GM19438 (cell line): ENCODE measurements around the gene GRID1.

Experiments
- ATAC-seq: cut with Tn5 transposase; IDR thresholded peaks from one replicate; pipeline ENCODE4 v1.9.1; 2021; ENCODE audit warnings: low read depth; ENCODE audit not compliant: unreplicated experiment

Gene GRID1

DNA sequence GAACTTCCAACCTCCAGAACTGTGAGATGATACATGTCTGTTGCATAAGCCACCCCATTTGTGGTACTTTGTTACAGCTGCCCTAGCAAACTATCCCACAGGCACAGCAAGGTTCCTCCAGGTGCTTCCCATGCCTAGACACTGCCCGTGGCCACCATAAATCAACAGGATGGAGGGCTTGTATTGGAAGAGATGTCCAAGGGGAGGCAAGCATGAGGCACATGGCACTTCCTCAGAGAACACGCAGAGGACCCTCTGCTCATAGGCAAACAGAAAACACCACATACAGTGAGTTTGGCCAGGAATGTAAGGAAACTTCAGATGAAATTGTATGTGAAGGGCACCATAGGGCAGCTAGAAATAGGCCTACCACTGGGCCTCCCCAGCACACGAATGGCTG lies 291.1 kb downstream of the GRID1 start:
- no peak for ATAC-seq

GRCh38 chr10:86074294-86074693 lies 292.3 kb downstream of the GRID1 start:
- no peak for ATAC-seq

DNA sequence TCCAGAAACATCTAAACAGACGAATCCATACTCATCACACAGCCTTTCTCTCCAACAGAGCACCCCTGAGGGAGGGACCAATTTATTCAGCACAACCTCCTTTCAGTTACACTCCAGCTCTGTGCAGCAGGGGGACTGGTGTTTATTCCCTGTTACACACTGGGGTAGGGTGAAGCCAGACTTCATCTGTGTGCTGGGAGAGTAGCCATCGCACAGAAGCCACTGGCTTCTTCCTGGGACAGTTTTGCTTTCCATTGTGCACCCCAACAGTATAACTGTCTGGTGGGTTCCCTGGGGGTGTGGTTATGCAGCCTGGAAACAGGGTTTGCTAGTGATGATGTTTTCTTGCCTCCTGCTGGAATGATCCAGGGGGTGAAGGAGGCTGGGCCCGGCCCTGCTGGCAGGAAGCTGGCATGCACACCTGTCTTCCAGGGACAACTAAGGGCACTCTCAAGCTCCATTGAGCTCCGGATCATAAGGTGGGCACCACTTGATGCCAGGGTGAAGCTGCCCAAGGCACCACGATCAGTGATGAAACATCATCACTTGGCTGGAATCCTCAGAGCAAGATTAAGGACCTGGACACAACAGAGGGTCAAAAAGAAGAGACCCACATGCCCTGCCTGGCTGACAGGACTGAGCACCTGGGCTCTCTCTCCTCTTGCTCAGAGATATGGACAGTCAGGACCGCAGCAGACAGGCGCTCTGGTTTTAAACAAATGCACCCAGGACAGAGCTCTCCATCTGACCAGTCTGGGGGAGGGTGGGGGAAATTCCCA lies 293.2 kb downstream of the GRID1 start:
- ATAC-seq: no peak

GRCh38 chr10:86072413-86072812 lies 294.2 kb downstream of the GRID1 start:
- ATAC-seq: no peak

GRCh38 chr10:86071758-86072157 lies 294.8 kb downstream of the GRID1 start:
- ATAC-seq: no peak

DNA sequence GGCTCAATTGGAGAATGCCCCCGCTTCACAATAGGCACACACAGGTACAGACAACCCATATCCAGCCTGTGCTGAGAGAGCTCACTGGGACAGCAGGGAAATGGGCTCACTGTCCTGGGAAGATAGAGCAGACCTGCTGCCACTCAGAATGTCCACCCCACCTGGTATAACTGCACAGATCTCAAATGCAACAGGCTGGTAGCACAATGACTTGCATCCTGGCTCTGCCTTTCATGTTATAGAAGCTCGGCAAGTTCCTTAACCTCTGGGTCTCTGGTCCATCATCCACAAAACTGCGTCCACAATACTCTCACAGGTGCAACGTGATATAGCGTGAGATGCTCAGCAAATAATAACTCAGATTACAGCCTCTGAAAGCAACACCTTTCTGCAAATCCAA lies 295.4 kb downstream of the GRID1 start:
- no peak for ATAC-seq

DNA sequence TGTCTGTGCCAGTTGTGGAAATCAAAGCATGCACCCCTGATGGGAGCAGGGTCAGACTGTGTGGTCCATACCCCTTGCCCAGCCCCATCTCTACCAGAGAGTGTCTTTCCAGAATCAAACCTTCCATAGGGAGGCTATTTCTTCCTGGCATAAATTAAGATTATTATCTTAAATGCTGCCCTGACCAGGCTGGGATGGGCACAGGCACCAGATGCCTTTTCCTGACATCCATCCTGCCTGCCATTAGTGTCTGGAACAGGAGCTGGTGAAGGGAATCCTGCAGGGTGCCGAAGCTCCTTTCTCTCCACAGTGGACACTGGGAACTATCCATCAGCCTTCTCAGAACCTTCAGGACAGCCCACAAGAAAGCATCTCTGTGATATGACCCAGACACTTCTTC lies 296.3 kb downstream of the GRID1 start:
- no peak for ATAC-seq

GRCh38 chr10:86068231-86069054 lies 298.2 kb downstream of the GRID1 start:
- no peak for ATAC-seq

DNA sequence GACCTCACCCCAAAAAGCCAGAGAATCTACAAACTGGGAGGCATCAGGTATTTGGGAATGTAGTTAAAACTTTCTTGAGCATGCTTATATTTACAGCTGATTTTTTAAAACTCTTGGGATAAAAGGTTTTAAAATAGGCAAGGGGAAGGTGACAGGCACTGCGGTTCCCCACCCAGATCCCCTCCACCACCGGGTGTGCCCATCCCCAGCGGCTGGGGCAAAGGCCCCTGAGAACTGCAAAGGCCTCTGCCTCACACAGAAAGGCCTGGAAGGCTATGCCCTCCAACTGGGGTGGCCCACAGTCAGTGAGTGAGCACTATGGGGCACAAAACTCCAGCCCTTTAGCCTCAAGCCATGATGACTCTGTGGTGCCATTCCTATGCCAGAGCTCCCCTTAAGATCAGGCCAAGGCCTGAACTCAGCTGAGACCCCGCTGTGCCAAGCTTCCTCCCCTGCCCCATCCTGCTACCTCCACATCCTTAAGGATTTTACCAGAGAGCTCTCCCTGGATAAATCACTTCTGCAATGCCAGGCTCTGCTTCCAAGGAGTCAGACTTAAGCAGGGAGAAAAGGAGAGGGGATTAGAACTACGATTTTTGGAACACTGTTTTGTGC lies 299.1 kb downstream of the GRID1 start:
- ATAC-seq: no peak

- no peak for ATAC-seq
Observed at GRCh38 chr10:86066696-86067095, 299.9 kb downstream of the GRID1 start.

GRCh38 chr10:86065711-86066251 lies 300.8 kb downstream of the GRID1 start:
- ATAC-seq: no peak

GRCh38 chr10:86064931-86065662 lies 301.5 kb downstream of the GRID1 start:
- no peak for ATAC-seq

DNA sequence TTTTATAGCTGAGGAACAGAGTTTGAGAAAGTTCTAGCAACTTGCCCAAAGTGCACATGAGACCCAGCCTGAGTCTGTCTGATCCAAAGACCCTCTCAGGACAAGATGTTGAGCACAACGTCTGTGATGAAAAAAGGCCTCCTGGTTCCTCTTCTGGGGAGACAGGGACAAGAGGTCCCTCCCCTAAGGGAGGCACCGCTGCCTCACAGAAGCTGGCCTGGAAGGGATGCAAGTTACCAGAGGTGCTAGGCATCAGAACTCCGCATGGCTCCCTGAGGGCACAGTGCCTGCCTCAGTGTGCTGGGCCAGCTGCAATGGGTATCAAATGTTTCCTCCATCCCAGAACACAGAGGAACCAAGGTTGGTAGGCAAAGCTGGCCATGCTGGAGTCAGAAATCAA lies 302.4 kb downstream of the GRID1 start:
- no peak for ATAC-seq

DNA sequence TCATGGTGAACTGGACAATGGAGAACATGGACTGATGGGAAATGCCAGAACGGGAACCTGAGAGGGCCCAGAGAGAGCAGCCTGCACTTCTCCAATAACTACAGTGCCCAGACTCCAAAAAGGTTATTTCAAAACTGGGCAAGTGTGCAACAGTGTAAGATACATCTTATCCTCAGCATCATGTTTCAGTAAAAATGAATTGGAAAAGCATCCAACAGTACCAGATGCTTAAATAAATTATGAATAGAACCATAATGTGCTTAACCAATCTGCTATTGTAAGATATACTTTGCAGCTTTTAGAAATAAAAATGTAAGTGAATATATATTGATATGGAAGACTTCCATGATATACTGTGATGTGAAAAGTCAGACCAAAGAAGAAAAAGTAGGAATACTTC lies 303.3 kb downstream of the GRID1 start:
- no peak for ATAC-seq

GRCh38 chr10:86062647-86063145 lies 303.9 kb downstream of the GRID1 start:
- no peak for ATAC-seq

DNA sequence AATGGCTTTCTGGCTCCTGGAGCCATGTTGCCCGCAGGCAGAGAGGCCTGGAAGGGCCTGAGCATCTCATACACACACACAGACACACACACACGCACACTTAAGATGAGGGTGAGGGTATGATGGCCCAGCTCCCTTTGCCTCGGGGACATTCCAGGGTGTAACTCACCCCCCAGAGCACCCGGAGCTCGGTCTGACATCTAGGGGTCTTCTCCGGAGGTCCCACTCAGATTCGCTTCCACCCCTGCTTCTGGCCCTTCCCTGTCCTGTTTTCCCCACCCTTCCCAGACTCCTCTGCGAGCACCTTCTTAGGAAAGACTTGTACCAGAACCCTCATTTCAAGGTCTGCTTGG lies 304.4 kb downstream of the GRID1 start:
- no peak for ATAC-seq

DNA sequence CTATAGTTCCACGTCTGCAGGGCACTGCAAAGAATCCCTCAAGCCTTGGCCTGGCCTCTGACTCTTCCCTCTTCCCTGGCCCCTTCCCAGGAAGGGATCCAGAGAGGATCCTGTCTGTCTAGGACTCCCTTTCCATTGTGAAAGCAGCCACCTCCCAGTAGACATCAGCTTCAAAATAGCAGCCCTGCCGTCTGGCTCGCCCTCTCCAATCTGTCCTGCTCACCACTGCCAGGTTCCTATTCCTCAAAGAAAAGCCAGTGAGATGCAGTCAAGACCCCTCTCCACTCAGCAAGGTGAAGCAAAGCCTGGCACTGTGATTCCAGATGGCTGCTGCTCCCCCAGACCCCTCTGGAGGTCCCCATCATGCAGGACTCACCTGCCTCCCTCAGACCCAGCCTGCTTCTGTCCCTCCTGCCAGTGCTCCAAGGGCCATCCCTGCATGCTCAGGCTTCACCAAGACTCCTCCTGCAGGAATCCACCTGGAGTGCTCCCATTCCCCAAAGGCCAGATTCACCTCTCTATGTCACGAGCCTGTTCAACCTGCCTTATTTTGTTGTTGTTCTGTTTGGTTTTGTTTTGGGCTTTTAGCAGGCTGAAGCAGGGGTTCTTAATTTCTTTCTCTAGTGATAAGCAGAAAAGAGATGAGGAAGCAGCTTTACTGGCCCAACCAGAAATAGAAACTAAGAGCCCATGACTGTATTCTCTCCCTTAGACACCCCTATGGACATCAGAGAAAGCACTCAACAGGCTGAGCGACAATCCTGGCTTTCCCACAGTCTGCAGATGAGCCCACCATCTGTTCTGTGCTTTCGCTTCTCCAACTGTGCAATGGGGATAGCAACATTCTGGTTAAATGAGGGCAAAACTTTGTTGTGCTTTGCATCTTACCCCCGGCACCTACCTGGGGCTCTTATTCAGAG lies 305.1 kb downstream of the GRID1 start:
- ATAC-seq: no peak

DNA sequence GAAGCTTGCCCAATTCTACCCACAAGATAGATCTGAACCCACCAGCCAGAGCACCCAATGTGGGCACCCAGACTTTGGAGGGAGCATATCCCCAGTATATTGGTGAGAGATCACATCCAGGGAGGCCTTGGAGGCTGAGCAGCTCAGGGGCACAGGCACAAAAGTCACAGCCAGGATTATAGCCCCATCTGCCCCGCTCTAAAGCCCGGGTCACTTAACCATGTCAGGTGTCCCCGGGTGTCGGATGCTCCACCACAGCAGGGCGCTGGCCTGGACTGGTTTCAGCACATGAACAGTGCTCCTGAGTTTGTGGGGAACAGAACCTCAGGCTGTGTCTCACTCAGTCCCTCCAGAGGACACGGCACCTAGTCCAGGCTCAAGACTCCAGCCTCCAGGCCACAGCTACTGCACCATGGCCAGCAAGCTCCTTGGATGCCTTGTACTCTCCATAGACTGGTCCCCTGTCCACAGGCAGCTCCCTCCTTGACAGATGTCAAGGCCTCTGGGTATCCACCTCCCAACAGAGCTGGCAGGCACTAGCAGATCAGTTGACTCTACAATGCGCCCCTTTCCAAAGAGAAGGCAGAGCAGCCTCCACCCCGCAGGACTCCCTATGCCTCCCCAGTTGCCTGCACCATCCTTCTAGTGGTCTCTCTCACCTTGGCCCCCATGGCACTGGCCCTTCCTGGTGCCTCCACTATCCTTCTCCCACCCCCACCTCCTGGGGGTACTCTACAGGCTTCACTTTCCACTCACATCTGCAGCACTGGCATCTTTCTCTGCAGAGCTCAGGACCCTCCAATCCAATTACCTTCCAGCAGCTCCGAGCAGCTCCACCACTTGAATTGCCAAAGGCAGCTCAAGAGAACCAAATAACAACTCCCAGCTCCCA lies 306.0 kb downstream of the GRID1 start:
- no peak for ATAC-seq
